H9 (cell line): ENCODE results near the gene ALKBH8. TPM values are rescaled to one million over a fixed set of nuclear protein-coding genes. Genes with fewer than 3 reads are reported as not detected.

Experiments
- DNase-seq: peaks from one replicate; pipeline ENCODE4 v3.0.0-alpha.2; 2017
- H2AFZ ChIP-seq: one replicate; pipeline ENCODE4 v1.6.1; 2013; ENCODE audit warnings: mild to moderate bottlenecking, low read length, control low read depth, moderate library complexity
- H2AK5ac ChIP-seq: 2 replicates; pipeline ENCODE4 v1.6.1; 2013; ENCODE audit warnings: low read length, control low read depth, mixed read lengths; ENCODE audit not compliant: insufficient read length
- H2BK120ac ChIP-seq: one replicate; pipeline ENCODE4 v1.6.1; 2013; ENCODE audit warnings: low read depth, mild to moderate bottlenecking, low read length, control low read depth, inconsistent platforms; ENCODE audit not compliant: poor library complexity, severe bottlenecking
- H2BK12ac ChIP-seq: 2 replicates; pipeline ENCODE4 v1.6.1; 2013; ENCODE audit warnings: low read length, control low read depth, mixed read lengths, low read depth; ENCODE audit not compliant: insufficient read length
- H2BK15ac ChIP-seq: 2 replicates; pipeline ENCODE4 v1.6.1; 2013; ENCODE audit warnings: low read depth, low read length, control low read depth
- H2BK20ac ChIP-seq: one replicate; pipeline ENCODE4 v1.6.1; 2013; ENCODE audit warnings: low read depth, mild to moderate bottlenecking, low read length, control low read depth, inconsistent platforms; ENCODE audit not compliant: poor library complexity, severe bottlenecking
- H2BK5ac ChIP-seq: 2 replicates; pipeline ENCODE4 v1.6.1; 2013; ENCODE audit warnings: low read length, control low read depth, mixed read lengths; ENCODE audit not compliant: insufficient read length
- H3K14ac ChIP-seq: 2 replicates; pipeline ENCODE4 v1.6.1; 2013; ENCODE audit warnings: low read length, control low read depth; ENCODE audit not compliant: insufficient read depth
- H3K18ac ChIP-seq: 2 replicates; pipeline ENCODE4 v1.6.1; 2013; ENCODE audit warnings: low read depth, mild to moderate bottlenecking, mixed read lengths, low read length, control low read depth; ENCODE audit not compliant: insufficient read length
- H3K23ac ChIP-seq: 2 replicates; pipeline ENCODE4 v1.6.1; 2013; ENCODE audit warnings: low read length, control low read depth, mixed read lengths, low read depth; ENCODE audit not compliant: insufficient read length
- H3K23me2 ChIP-seq: 2 replicates; pipeline ENCODE4 v1.6.1; 2013; ENCODE audit warnings: low read depth, mild to moderate bottlenecking, mixed read lengths, low read length, control low read depth; ENCODE audit not compliant: insufficient read length, poor library complexity, severe bottlenecking
- H3K27ac ChIP-seq: 2 replicates; pipeline ENCODE4 v1.5.1; 2013; ENCODE audit warnings: low read length, control low read depth, mixed read lengths, low read depth; ENCODE audit not compliant: insufficient read length
- H3K27me3 ChIP-seq: 2 replicates; pipeline ENCODE4 v1.6.1; 2013; ENCODE audit warnings: low read length, control low read depth, inconsistent platforms; ENCODE audit not compliant: insufficient read depth
- H3K4ac ChIP-seq: 2 replicates; pipeline ENCODE4 v1.6.1; 2013; ENCODE audit warnings: low read depth, mild to moderate bottlenecking, control low read depth, inconsistent platforms, low read length, moderate library complexity
- H3K4me1 ChIP-seq: 2 replicates; pipeline ENCODE4 v1.6.1; 2013; ENCODE audit warnings: low read length, control low read depth, inconsistent platforms; ENCODE audit not compliant: insufficient read depth
- H3K4me2 ChIP-seq: 2 replicates; pipeline ENCODE4 v1.6.1; 2013; ENCODE audit warnings: low read length, control low read depth, mixed read lengths; ENCODE audit not compliant: insufficient read length, insufficient read depth
- H3K56ac ChIP-seq: 2 replicates; pipeline ENCODE4 v1.6.1; 2013; ENCODE audit warnings: low read depth, mild to moderate bottlenecking, mixed read lengths, low read length, control low read depth; ENCODE audit not compliant: insufficient read length
- H3K79me1 ChIP-seq: 2 replicates; pipeline ENCODE4 v1.6.1; 2013; ENCODE audit warnings: low read depth, mild to moderate bottlenecking, moderate library complexity, low read length, control low read depth, inconsistent platforms; ENCODE audit not compliant: insufficient read depth, poor library complexity, severe bottlenecking
- H3K79me2 ChIP-seq: 2 replicates; pipeline ENCODE4 v1.6.1; 2013; ENCODE audit warnings: low read length, control low read depth, inconsistent platforms; ENCODE audit not compliant: insufficient read depth
- H3K9ac ChIP-seq: 2 replicates; pipeline ENCODE4 v1.6.1; 2013; ENCODE audit warnings: low read length, control low read depth, mixed read lengths; ENCODE audit not compliant: insufficient read length; ENCODE audit errors: extremely low read depth
- H3K9me3 ChIP-seq: one replicate; pipeline ENCODE4 v1.6.1; 2013; ENCODE audit warnings: low read depth, low read length, inconsistent platforms; ENCODE audit not compliant: control insufficient read depth
- H3T11ph ChIP-seq: one replicate; pipeline ENCODE4 v1.6.1; 2013; ENCODE audit warnings: mild to moderate bottlenecking, low read length, control low read depth, inconsistent platforms
- H4K20me1 ChIP-seq: one replicate; pipeline ENCODE4 v1.6.1; 2013; ENCODE audit not compliant: control insufficient read depth, insufficient read length, insufficient read depth
- H4K5ac ChIP-seq: 2 replicates; pipeline ENCODE4 v1.6.1; 2013; ENCODE audit warnings: low read depth, mild to moderate bottlenecking, mixed read lengths, low read length, control low read depth; ENCODE audit not compliant: insufficient read length
- H4K8ac ChIP-seq: replicated peaks from 2 replicates; pipeline ENCODE4 v1.6.1; 2013; ENCODE audit warnings: low read length, control low read depth, mixed read lengths, low read depth; ENCODE audit not compliant: insufficient read length
- H4K91ac ChIP-seq: 2 replicates; pipeline ENCODE4 v1.6.1; 2013; ENCODE audit warnings: low read depth, mild to moderate bottlenecking, moderate library complexity, mixed read lengths, low read length, control low read depth; ENCODE audit not compliant: insufficient read length
- H3K27ac Mint-ChIP-seq, 3 experiments: 2 replicates in 2 of 3; 3 replicates in 1 of 3; pipeline ENCODE4 v1.8.0; 2020 to 2021; ENCODE audit warnings: mixed read lengths in 3 of 3, mild to moderate bottlenecking in 1 of 3, moderate library complexity in 1 of 3
- H3K27me3 Mint-ChIP-seq: 2 replicates; pipeline ENCODE4 v1.8.0; 2021; ENCODE audit warnings: low read depth, mild to moderate bottlenecking, moderate library complexity, mixed read lengths
- H3K36me3 Mint-ChIP-seq, 3 experiments: 2 replicates in 2 of 3; 3 replicates in 1 of 3; pipeline ENCODE4 v1.8.0; 2020 to 2021; ENCODE audit warnings: low read depth in 3 of 3, mixed read lengths in 3 of 3; ENCODE audit not compliant: insufficient read depth in 1 of 3
- H3K4me1 Mint-ChIP-seq, 2 experiments: 2 replicates each; pipeline ENCODE4 v1.8.0; 2020; ENCODE audit warnings: mixed read lengths in 2 of 2
- H3K4me3 Mint-ChIP-seq, 2 experiments: 2 replicates in 1 of 2; 3 replicates in 1 of 2; pipeline ENCODE4 v1.8.0; 2020 to 2021; ENCODE audit warnings: mild to moderate bottlenecking in 2 of 2, mixed read lengths in 2 of 2, moderate library complexity in 1 of 2
- H3K9me3 Mint-ChIP-seq, 2 experiments: 2 replicates in 1 of 2; 3 replicates in 1 of 2; pipeline ENCODE4 v1.8.0; 2020; ENCODE audit warnings: mild to moderate bottlenecking in 2 of 2, mixed read lengths in 2 of 2, moderate library complexity in 1 of 2
- CTCF ChIP-seq: fragments of 200-600 bp; sonication (generic); conservative IDR thresholded peaks from 3 replicates; pipeline ENCODE4 v1.8.0; 2021; ENCODE audit warnings: antibody characterized with exemption, mild to moderate bottlenecking
- WGBS: extraction: QIAGEN DNeasy Blood & Tissue Kit; methylation state at CpG from one replicate; pipeline ENCODE4 v1.1.7; 2013; ENCODE audit warnings: missing lambda C conversion rate, low lambda C conversion rate, mixed read lengths; ENCODE audit not compliant: insufficient read length; ENCODE audit errors: extremely low coverage; 5-methylcytosine and 5-hydroxymethylcytosine counted together
- total RNA-seq: library from RNA; stranded (reverse); gene quantifications from 2 replicates; pipeline ENCODE4 v1.2.1, GENCODE V29; 2021

ALKBH8 gene
- total RNA-seq, 1 experiment from 2014 or later = 12.7 TPM

DNA sequence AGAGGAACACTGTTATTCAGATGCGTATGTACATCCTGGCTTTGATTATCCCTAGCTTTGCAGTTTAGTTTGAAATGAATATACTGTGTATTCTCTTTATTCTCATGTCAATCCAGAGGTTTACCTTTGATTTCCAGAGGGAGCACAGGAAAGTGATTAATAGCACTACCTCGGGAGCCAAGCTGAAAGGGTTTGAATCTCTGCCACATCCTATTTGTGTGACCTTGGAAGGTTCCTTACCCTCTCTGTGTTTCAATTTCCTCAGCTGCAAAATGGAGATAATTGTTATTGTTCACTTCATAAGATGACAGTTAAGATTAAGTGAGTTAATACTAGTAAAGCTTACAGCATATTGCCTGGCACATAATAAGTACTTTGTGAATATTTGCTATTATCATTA lies 43.3 kb upstream of the ALKBH8 start:
- H3K56ac ChIP-seq = no peak overlapping the region
- H3K18ac ChIP-seq = no peak overlapping the region
- H3K9ac ChIP-seq = no peak overlapping the region
- no peak overlapping the region for H3K4me2 ChIP-seq
- peaks cover 6% of the 10 kb centered on the region for H3K27me3 Mint-ChIP-seq
- no peaks in the 10 kb centered on the region for H3K9me3 ChIP-seq
- H3K27me3 ChIP-seq = no peaks in the 10 kb centered on the region
- H3K27ac Mint-ChIP-seq = no peak overlapping the region
- no peak overlapping the region for H4K8ac ChIP-seq
- no peak overlapping the region for H3K27ac ChIP-seq
- H4K20me1 ChIP-seq = no peaks in the 10 kb centered on the region
- DNase-seq = no peak
- no peak overlapping the region for H3T11ph ChIP-seq
- no peak overlapping the region for H4K91ac ChIP-seq
- H3K4me1 ChIP-seq = peaks cover 2% of the 10 kb centered on the region; the same call in 1 of the 2 replicates
- WGBS = no CpG with 5 or more reads among the region's 2 CpGs
- H2AK5ac ChIP-seq = no peak overlapping the region
- no peak overlapping the region for H2AFZ ChIP-seq
- no peaks in the 10 kb centered on the region for H3K79me2 ChIP-seq
- H3K14ac ChIP-seq = no peak overlapping the region
- no peak overlapping the region for H3K4me3 Mint-ChIP-seq
- no peaks in the 10 kb centered on the region for H3K79me1 ChIP-seq
- no peak overlapping the region for H2BK20ac ChIP-seq
- TF ChIP-seq CTCF = no peak
- H3K23me2 ChIP-seq = no peaks in the 10 kb centered on the region
- no peak overlapping the region for H2BK12ac ChIP-seq
- no peak overlapping the region for H2BK15ac ChIP-seq
- no peak overlapping the region for H3K4ac ChIP-seq
- peaks cover 22 to 26% of the 10 kb centered on the region in 2 experiments for H3K4me1 Mint-ChIP-seq
- no peak overlapping the region for H2BK120ac ChIP-seq
- no peak overlapping the region for H3K23ac ChIP-seq
- H3K36me3 Mint-ChIP-seq = no peaks in the 10 kb centered on the region
- H4K5ac ChIP-seq = no peak overlapping the region
- no peaks in the 10 kb centered on the region; a peak in 1 of 5 replicates for H3K9me3 Mint-ChIP-seq
- no peak overlapping the region for H2BK5ac ChIP-seq
